ENCODE results near the gene ARPC2.

The ARPC2 gene

DNA sequence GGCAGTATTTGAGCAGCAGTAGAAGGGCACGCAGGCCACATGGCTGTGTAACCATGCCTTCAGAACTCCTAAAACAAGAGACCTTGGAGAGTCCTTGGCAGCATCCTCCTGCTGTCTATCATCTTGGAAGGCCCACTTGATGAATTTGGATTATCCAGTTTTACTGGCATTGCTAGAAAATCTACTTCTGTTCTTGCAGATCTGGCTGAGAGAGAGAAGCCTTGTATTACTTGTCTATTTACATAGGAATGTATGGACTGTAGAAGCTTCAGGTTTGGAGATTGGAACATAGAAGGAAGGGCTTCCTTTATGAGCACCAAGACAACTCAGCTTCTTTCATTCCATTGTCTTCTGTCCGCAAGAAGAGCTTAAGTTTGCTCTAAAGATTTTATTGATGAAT, 27.7 kb downstream of the ARPC2 start:
- Histone ChIP-seq H3K4me3 (no peak overlapping the region), H3K27ac (peak overlapping the region in 2 of 21 experiments; percentile 22 to 25)

DNA sequence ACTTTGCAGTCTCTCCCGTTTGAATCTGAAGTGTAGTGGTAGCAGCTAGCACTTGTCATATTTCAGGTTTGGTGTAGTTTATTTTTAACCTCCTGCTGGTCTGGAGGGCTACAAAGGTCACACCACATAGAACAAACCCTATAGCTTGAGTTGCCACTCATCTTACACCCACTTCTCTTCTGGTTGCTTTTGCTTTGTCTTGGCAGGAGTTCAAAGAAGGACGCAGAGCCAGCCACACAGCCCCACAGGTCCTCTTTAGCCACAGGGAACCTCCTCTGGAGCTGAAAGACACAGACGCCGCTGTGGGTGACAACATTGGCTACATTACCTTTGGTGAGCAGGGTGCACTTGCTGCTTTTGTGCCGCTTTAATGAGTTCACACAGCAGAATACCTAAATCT, 28.2 kb downstream of the ARPC2 start:
- Histone ChIP-seq H3K27ac (peak overlapping the region in 1 of 21 experiments; percentile 11), H3K4me3 (no peak overlapping the region)

DNA sequence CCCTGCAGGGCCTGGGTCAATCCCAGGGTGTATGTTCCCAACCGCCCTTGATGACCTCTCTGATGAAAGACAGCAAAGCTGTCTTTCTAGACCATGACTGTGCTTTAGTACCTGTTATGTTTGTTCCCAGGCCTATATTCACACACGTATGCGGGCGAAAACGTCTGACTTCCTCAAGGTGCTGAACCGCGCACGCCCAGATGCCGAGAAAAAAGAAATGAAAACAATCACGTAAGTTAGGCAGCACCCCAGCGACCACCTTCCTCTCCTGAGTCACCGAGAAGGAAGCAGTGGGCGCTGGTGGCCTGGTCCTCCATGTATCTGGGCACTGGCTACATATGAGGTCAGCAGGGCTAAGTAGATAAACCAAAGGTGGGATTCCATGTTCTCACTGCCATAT, 32.7 kb downstream of the ARPC2 start:
- peak overlapping the region in 1 of 21 experiments; percentile 5 for H3K27ac ChIP-seq
- no peak overlapping the region for H3K4me3 ChIP-seq

DNA sequence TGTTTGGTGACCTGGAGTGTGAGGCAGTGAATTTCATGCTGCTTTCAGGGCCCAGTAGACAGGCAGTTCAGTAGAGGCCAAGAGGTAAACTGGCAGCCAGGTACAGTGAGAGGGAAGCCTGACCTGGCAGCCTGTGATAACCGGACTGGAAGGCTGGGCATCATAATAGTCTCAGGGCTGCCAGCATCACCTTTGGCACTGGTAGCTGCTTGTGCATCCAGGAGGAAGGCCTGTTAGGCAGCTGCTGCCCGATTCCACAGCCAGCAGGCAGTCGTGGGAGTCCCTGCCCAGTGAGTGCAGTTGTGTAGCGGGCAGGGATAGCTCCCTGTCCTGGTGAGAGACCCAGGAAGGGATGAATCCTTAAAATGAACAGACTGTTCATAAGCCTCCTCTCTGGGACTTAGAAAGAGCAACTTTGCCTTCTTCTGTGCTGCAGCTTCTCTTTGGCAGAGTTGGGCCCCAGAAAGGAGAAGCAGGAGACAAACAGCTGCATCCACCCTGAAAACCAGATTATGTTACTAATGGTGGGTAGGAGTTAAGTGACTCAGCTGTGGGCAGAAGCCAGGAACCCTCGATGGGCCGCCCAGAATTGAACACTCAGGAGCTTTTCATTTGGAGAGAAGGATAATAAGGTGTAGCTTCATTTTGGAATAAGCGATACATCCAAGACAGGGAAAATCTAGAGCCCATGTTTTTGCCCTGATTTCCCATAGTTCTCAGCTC, 35.7 kb downstream of the ARPC2 start:
- Histone ChIP-seq H3K4me3 (no peak overlapping the region), H3K27ac (peak overlapping the region in 7 of 21 experiments; percentile 2 to 61 (median 26))

DNA sequence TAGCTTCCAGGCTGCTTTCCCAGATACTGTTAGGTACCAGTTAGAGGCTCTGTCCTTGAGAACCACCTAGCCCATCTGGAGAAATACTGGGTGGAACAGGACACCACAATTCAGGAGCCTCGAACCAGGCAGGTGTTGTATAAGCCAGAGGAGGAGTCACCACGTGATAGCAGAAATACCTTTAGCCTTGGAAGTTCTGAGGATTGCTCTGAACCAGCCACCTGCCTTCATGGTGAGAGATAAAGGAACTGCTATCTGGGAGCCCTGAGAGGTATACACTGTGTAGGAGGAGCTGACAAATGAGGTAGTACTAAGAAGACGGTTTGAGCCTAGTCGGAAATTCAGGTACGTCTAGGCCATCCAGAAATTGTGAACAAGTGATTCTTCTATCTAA, 36.2 kb downstream of the ARPC2 start:
- no peak overlapping the region for H3K4me3 ChIP-seq
- peak overlapping the region in 3 of 21 experiments; percentile 2 to 28 (median 11) for H3K27ac ChIP-seq

DNA sequence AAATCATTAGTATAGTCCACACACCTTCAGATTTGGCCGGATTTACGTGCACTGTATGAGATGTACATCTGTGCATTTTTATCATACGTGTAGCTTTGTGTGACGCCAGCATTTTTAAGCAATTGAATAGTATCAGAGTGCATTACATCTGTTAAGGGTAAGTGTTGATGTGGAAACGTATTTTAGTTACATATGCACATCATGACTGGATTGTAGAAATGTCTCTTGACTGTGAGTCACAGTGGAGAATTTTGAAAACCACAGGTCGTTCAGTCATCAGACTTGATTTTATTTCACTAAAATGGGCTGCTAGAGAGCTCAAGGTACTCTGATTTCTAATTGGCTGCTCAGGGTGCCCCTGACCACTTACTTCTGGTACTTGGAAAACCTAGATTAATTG, 38.5 kb downstream of the ARPC2 start:
- peak overlapping the region in 1 of 21 experiments; percentile 14 for H3K27ac ChIP-seq
- no peak overlapping the region for H3K4me3 ChIP-seq

DNA sequence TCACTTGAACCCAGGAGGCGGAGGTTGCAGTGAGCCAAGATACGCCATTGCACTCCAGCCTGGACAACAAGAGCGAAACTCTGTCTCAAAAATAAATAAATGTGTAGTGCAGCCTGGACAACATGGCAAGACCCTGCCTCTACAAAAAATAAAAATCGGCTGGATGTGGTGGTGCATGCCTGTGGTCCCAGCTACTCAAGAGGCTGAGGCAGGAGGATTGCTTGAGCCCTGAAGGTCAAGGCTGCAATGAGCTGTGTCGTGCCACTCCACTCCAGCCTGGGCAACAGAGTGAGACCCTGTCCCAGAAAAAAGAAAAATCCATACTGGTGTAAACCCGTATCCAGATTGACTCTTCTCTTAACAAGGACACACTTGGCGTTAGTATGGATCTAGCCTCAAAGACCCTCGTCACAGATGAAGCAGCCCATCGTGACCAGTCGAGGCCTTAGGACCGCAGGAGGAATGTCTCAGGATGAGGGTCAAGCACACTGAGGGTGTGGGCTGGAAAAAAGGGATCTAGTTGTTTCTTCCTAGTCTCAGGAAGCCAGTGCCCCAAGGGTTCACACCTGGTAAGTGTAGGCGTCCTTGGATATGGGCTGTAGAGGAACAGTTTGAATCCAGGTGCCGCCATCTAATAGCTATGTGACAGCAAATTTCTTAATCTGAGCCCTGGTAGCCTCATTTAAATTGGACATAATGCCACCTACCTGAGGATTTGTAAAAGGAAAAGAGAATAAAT, 39.8 kb downstream of the ARPC2 start:
- H3K4me3 ChIP-seq, result no peak overlapping the region
- peak overlapping the region in 9 of 21 experiments; percentile 20 to 75 (median 46) for H3K27ac ChIP-seq

DNA sequence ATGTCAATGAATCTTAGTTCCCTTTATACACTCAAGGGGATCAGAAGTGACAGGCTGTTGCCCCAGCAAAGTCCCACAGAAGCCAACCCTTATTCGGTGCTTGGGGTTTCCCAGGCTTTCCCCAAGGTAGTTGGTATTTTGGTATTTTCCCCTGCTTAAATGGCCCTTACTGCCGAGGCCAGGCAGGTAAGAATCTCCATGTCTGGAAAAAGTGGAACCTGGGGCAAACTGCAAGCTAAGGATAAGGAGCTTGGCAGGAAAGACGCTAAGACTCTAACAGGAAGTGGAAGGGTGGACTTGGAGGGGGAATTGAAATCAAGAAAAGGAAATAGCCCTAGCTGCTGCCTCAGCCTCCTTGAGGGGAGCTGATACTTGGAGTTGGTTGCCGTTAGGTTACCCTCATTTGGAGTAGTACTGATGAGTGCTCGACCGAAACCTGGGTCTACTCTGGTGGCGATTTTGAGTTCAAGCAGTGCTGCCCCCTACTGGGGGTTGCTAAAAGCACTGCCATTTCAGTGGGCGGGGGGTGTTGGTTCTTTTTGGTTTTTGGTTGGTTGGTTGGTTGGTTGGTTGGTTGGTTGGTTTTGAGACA, 40.5 kb downstream of the ARPC2 start:
- Histone ChIP-seq H3K27ac (peak overlapping the region in 13 of 21 experiments; percentile 20 to 75 (median 46)), H3K4me3 (no peak overlapping the region)

DNA sequence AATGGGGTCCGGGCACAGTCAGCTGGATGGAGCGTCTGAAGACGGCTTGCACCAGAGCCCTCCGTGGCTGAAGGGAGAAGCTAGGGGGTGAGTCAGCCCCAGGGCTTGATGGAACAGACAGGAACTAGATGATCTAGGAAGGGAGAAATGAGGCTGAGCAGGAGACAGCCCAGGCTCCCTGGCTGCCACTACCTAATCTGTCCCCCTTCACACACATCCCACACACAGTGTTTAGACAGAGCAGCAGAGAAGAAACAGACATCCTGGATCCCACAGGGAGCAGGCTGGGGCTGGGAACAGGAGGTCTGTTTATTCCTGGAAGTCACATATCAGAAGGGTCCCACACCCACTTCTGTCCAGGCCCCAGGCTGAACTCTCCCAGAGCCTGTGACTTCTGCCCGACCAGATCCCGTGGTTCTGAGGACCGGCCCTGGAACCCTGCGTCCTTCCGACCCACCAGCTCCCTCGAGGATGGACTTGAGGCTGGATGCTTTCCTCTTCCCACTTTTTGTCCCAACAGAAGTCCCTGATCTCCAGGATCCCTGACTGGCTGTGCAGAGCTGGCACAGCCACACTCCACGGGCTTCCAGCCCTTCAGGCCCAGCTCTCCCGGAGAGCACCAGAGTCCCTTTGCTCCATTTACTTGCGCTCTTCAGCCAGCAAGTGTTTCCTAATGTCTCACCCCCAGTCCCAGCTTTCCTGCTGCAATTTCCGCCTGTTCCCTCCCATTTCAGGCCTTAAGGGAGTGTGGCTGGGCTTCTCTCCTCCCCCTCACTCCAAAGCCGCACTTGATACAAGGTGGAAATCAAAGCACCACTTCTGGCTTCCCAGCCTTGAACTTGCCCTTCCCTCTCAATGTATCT, 42.3 kb downstream of the ARPC2 start:
- Histone ChIP-seq H3K27ac (peak overlapping the region in 16 of 21 experiments; percentile 4 to 76 (median 56)), H3K4me3 (no peak overlapping the region)

DNA sequence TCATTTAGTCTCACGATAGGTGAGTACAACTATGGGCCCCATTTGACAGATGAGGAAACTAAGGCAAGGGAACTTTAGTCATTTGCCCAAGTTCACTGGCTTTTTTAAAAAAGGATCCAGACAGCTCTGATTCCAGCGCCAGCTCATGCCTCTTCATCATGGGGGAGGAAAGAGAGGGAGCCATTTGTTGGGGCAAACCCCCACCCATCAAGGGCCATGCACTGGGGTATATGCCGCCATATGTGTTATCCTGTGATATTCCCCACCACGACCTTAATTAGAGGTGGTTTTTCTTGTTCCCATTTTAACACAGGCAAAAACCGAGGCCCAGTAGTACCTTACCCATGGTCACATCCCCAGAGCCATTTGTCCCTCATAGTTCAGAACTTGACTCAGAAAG, 43.2 kb downstream of the ARPC2 start:
- H3K4me3 ChIP-seq, result no peak overlapping the region
- H3K27ac ChIP-seq, result peak overlapping the region in 8 of 21 experiments; percentile 20 to 75 (median 56)

DNA sequence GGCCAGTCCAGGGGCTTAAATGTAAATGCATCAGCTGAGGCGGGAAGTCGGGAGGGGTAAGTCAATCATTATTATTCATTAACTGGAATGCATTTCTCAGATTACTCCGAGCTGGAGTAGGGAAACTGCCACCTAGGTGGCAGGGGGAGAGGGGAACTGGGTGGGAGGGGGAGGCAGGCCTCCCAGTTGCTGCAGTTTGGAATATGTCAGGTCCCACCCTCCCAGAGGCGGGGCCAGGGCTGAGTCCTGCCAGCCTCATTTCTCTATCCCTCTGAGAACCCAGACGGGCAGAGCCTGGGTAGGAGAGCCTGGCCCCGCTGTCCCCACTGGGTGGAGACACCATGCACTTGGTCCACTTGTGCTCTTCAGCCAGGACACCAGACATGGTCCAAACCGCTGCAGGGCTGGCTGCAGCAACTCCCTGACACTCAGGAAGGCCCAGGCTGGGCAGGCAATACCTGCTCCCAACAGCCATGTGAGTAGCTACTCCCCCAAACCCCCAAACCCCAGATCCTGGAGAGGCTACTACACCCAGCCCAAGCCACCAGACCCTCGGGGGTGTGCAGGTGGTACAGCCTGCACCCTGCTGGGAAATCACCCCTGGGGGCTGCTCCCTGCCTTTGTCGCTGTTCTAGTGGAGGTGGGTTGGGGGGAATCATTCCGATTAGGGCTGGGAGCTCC, 43.9 kb downstream of the ARPC2 start, which contains the start of gene GPBAR1:
Gene GPBAR1, plus strand, starts transcription at position 274 of the 681 bp plus-strand sequence. CDS start 1,710 bp downstream, outside the sequence.
- Histone ChIP-seq H3K4me3 (no peak within 1 kb of the TSS), H3K27ac (peak within 1 kb of the TSS in 13 of 21 experiments; percentile 5 to 75 (median 54))

DNA sequence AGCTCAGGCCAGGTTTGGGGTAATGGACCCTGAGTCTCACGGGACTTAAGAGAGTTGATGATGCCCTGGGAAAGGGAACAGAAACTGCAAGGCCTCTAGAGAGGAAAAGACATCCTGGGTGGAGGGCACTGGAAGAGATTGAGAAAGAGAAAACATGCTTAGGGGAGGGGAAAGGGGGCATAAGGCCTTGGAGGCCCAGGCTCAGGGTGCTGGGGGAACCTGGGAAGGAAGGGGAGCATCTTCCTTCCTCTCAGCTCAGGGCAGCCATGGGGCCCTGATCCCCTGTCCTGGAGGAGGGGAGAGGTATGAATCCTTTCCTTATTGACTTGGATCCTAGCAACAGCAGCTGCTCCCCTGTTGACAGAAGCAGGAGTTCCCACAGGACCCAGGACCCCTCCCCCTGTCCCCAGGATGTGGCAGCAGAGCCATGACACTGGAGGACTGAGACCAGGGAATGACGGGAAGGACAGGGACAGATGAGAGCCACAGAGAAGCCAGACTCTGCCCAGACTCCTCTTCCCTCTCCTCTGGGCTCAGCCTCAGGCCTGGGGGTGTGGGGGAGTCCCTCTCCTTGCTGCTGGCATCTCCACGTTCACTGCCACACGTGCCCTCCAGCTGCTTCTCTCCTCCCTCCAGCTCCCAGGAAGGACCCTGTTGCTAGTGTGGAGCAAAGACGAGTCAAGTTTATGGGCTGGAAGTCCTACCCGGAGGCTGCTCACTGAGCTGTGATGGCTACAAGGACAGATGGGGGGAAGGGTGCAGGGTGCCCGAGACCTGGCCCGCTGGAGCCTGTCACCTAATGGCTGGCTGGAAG, 44.6 kb downstream of the ARPC2 start:
- H3K4me3 ChIP-seq, result no peak overlapping the region
- peak overlapping the region in 8 of 21 experiments; percentile 24 to 58 (median 46) for H3K27ac ChIP-seq

DNA sequence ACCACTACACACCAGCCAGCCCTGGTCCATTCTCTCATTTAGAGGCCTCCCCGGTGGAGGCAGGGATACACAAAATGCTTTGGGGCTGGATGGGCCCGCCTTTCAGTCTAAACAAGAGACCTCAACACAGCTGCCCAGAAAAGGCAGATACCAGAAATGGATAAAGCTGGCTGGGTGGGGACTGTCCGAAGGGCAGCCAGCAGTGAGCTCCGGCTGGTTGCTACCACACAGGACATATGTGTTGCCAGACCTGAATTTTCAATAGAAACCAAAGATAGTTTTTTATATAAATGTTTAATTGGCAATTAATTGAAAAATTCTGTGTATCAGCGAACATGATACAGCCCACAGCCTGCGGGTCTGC, 45.2 kb downstream of the ARPC2 start:
- Histone ChIP-seq H3K27ac (peak overlapping the region in 4 of 21 experiments; percentile 26 to 54 (median 38)), H3K4me3 (no peak overlapping the region)

DNA sequence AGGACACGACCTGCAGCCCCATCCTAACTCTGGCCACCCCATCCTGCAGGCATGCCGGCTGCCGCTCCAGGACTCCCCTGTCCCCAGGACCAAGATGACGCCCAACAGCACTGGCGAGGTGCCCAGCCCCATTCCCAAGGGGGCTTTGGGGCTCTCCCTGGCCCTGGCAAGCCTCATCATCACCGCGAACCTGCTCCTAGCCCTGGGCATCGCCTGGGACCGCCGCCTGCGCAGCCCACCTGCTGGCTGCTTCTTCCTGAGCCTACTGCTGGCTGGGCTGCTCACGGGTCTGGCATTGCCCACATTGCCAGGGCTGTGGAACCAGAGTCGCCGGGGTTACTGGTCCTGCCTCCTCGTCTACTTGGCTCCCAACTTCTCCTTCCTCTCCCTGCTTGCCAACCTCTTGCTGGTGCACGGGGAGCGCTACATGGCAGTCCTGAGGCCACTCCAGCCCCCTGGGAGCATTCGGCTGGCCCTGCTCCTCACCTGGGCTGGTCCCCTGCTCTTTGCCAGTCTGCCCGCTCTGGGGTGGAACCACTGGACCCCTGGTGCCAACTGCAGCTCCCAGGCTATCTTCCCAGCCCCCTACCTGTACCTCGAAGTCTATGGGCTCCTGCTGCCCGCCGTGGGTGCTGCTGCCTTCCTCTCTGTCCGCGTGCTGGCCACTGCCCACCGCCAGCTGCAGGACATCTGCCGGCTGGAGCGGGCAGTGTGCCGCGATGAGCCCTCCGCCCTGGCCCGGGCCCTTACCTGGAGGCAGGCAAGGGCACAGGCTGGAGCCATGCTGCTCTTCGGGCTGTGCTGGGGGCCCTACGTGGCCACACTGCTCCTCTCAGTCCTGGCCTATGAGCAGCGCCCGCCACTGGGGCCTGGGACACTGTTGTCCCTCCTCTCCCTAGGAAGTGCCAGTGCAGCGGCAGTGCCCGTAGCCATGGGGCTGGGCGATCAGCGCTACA, 45.9 kb downstream of the ARPC2 start:
- Histone ChIP-seq H3K27ac (peak overlapping the region in 2 of 21 experiments; percentile 21 to 30), H3K4me3 (no peak overlapping the region)

DNA sequence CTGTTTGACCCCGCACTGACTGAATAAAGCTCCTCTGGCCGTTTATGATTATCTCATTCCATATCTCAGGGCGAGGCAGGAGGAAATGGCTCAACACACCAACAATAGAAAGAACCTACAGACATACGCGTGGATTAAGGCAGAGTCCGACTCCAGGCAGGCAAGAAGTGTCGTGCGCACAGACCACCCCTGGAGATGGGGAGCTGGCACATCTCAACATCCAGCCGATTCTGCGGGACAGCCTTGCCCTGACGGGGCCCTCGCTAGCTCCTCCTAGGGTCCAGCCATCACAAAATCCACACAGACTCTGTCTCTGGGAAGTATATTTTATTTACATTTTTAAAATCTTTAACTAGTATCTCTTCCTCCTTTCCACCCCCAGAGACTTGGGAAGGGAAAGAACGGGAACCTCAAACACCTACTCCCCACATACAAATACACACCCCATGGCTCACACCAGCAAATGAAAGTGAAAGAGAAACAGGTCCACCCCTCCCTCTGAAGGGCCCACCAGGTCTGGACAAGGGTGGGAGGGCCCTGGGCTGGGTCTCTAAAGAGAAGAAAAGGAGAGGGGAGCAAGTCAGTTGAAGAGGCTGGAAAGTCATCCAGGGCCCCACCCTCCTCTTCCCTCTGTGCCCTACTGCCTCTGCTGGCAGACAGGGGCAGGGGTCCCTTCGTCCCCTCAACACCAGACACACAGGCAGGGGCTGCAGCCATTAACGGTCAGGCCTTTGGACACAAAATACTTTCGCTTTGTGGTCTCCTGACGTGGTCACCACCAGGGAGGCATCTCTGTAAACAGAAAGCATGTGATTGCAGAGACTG, 47.0 kb downstream of the ARPC2 start:
- peak overlapping the region in 2 of 21 experiments; percentile 56 to 67 for H3K27ac ChIP-seq
- H3K4me3 ChIP-seq, result no peak overlapping the region

Measured in skin epidermis (tissue), 12 donors.